Stimulated activated CD4-positive, alpha-beta T cell treated with anti-CD3 and anti-CD28 coated beads, TNF-alpha, amount 100 ng/mL, for 4 hours (primary cell): ENCODE results near the gene ELF1.
"Not testable (repeated sequence)": the region's sequence is repeated elsewhere in the genome, so short reads cannot be mapped to it uniquely, and the experiment has no call there.

Source experiments
- DNase-seq, 3 experiments: peaks; one replicate each; pipeline ENCODE4 v3.0.0-alpha.2; 2020; ENCODE audit warnings: low read depth in 3 of 3

Gene ELF1

GRCh38 chr13:40941581-40941980 is 77.5 kb downstream of the ELF1 start:
- DNase-seq = no peak

GRCh38 chr13:40940841-40941240 is 78.3 kb downstream of the ELF1 start:
- no peak for DNase-seq

GRCh38 chr13:40933508-40934204 is 85.5 kb downstream of the ELF1 start:
- DNase-seq = no peak

GRCh38 chr13:40932252-40932651 is 86.9 kb downstream of the ELF1 start:
- no peak for DNase-seq

- no peak for DNase-seq
Observed at GRCh38 chr13:40931719-40932118, 87.4 kb downstream of the ELF1 start.

GRCh38 chr13:40929883-40930282 is 89.2 kb downstream of the ELF1 start:
- not testable (repeated sequence) for DNase-seq

- no peak for DNase-seq
Observed at GRCh38 chr13:40928980-40929379, 90.1 kb downstream of the ELF1 start.

- no peak for DNase-seq
Observed at GRCh38 chr13:40927929-40928328, 91.2 kb downstream of the ELF1 start.

- DNase-seq = no peak
Observed at GRCh38 chr13:40923867-40924266, 95.2 kb downstream of the ELF1 start.

- no peak for DNase-seq
Observed at GRCh38 chr13:40922437-40923040, 96.6 kb downstream of the ELF1 start.

GRCh38 chr13:40920826-40921225 is 98.3 kb downstream of the ELF1 start:
- no peak for DNase-seq

- DNase-seq = not testable (repeated sequence)
Observed at GRCh38 chr13:40919901-40920300, 99.2 kb downstream of the ELF1 start.

- DNase-seq = no peak
Observed at GRCh38 chr13:40916207-40916998, 102.7 kb downstream of the ELF1 start.

GRCh38 chr13:40914863-40915262 is 104.3 kb downstream of the ELF1 start:
- DNase-seq = not testable (repeated sequence)

- no peak for DNase-seq
Observed at GRCh38 chr13:40911341-40911740, 107.8 kb downstream of the ELF1 start.

- no peak for DNase-seq
Observed at GRCh38 chr13:40910324-40911050, 108.6 kb downstream of the ELF1 start.

GRCh38 chr13:40909541-40910200 is 109.4 kb downstream of the ELF1 start:
- not testable (repeated sequence) for DNase-seq

- no peak for DNase-seq
Observed at GRCh38 chr13:40908546-40908945, 110.6 kb downstream of the ELF1 start.

GRCh38 chr13:40901032-40901431 is 118.1 kb downstream of the ELF1 start:
- not testable (repeated sequence) for DNase-seq

GRCh38 chr13:40900568-40900967 is 118.5 kb downstream of the ELF1 start:
- DNase-seq = not testable (repeated sequence)

- no peak for DNase-seq
Observed at GRCh38 chr13:40897053-40897452, 122.1 kb downstream of the ELF1 start.
